GM19438 (cell line): ENCODE measurements around the gene PRAMEF10.
"Not testable (repeated sequence)": the region's sequence is repeated elsewhere in the genome, so short reads cannot be mapped to it uniquely, and the experiment has no call there.

Experiments used
- ATAC-seq: cut with Tn5 transposase; IDR thresholded peaks from one replicate; pipeline ENCODE4 v1.9.1; 2021; ENCODE audit warnings: low read depth; ENCODE audit not compliant: unreplicated experiment

Gene PRAMEF10, protein sequence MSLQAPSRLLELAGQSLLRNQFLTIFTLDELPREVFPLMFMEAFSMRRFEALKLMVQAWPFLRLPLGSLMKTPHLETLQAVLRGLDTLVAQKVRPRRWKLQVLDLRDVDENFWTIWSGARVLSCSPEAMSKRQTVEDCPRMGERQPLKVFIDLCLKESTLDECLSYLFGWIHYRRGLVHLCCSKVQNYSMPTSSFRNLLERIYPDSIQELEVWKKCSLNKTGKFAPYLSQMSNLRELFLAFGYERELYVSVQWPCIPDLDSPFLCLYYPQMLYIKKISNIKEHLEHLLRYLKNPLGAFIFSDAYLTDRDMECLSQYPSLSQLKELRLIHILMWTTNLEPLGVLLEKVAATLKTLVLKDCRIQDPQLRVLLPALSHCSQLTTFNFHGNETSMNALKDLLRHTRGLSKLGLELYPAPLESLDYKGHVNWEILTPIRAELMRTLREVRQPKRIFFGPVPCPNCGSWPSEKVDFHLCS

DNA sequence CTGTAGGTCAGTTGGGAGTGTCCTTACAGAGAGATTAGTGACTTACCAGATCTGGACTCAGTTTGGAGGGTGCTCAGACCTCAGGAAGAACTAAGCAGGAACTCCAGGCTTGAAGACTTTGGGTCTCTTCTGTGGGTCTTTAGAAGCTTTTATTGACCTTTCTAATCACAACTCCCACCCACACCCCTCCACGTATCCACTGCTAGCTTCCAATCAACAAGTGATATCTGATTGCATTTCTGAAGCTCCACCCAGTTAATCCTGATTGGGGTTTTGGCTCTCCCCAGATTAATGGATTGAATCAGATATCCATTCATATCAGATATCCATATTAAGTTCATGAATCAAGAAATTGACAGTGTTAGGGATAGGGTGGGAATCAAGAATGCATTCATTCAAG, at the start of gene PRAMEF10:
PRAMEF10 (minus strand) TSS at position 101 of the 400 bp plus-strand sequence. CDS start 2,423 bp downstream, outside the sequence.
- not testable (repeated sequence) for ATAC-seq

DNA sequence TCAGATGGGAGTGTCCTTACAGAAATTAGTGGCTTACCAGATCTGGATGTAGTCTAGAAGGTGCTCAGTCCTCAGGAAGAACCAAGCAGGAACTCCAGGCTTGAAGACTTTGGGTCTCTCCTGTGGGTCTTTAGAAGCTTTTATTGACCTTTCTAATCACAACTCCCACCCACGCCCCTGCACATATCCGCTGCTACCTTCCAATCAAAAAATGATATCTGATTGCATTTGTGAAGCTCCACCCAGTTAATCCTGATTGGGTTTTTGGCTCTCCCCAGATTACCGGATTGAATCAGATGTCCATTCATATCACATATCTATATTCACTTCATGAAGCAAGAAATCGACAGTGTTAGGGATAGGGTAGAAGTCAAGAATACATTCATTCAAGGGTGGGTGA, 49.4 kb upstream of the PRAMEF10 start, which contains the start of gene PRAMEF6:
PRAMEF6 (minus strand) TSS at position 101 of the 400 bp plus-strand sequence. CDS start 5,062 bp downstream, outside the sequence.
- ATAC-seq: not testable (repeated sequence)

DNA sequence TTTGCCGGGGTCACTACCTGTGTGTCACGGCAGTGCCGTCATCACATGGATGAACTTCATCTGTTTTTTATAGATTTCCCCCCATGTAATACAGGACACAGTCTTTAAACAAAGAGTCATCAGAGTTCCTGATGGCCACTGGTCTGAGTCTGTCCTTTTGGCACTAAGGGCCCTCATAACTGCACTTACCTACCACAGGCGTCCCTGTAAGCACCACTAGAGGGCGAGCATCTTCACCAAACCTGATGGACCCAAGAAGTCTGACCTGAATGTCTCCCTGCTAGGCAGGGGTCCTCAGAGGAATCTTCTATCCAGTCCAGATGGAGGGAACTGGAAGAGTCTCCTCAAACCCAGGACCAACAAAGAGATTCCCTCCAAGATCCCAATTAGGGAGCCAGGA, 26.3 kb upstream of the PRAMEF10 start:
- not testable (repeated sequence) for ATAC-seq

DNA sequence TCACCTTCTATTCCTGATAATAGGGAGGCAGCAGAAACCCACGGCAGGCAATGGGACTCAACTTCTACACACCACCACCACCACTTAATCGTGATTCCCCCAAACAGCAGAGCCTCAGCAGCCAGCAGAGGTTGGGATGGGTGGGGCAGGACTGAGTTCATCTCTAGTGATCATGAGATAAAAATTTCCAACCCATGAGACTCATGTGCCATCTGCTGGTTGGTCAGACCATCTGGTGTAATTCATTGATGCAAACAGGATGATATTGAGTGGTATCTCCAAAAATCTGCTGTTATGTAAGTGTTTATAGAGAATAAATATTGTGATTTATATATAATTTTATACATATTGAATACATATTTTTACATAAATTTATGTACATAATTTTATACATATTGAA, 23.7 kb upstream of the PRAMEF10 start:
- ATAC-seq: not testable (repeated sequence)

DNA sequence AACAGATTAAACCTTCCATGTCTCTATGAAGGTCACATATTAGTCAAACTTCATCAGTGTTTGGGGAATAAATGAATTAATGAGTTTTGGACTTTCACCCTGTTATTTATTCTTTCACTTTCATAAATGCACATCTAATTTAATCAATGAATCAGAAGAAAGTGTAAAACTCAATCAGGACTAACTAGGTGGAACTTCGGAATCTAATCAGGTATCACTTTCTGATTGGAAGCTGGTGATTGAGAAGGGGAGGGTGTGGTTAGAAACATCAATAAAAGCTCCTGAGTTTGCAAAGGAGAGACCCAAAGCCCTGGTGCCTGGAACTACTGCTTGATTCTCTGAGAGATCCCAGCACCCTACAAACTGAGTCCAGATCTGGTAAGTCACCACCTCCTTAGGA, 18.2 kb upstream of the PRAMEF10 start, which contains the start of gene PRAMEF7:
PRAMEF7 (plus strand) TSS at position 301 of the 400 bp plus-strand sequence. CDS start 1,083 bp downstream, outside the sequence.
- ATAC-seq: not testable (repeated sequence)

DNA sequence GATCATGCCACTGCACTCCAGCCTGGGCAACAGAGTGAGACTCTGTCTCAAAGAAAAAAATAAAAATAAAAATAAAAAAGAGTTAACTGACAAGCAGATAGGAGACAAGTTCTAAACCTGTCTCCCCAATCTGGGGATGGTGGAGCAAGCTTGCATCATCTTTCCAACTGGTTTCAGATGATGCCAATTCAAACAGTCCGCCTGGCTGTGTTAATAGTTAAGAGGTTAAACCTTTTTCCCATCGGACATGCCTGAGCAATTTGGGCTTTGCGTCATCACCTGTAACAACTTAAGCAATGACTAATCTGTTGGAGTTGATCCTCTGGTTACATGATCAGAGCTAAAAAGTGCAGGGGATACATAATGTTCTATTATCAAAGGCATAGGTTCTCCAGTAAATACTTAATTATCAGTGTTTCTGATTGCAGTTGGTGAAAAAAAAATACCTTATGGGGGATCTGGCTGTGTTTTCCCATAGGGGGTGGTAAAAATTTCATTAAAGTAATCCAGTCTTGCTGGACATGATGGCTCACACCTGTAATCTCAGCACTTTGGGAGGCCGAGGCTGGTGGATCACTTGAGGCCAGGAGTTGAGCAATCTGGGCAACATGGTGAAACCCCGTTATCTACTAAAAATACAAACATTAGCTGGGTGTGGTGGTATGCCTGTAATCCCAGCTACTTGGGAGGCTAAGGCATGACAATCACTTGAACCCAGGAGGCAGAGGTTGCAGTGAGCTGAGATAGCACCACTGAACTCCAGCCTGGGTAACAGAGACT, 5.9 kb upstream of the PRAMEF10 start:
- not testable (repeated sequence) for ATAC-seq

DNA sequence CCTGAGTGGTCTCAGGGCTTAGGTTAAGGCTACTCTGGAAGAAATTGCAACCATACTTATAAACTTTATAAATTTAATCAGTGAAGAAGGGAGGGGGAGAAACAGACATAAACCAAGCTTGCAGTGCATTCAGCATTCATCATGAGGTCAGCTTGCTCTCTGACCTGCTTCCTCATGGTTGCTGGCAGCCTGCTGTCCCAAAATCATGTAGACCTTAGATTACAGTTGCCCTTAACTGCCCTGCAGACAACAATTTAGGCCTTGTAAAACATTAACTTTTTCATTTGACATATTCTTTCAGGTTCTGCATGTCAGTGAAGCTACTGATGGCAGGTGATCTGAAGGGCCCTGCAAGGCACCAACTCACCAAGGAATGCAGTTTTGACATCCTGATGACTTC, 1.1 kb upstream of the PRAMEF10 start:
- ATAC-seq: not testable (repeated sequence)

DNA sequence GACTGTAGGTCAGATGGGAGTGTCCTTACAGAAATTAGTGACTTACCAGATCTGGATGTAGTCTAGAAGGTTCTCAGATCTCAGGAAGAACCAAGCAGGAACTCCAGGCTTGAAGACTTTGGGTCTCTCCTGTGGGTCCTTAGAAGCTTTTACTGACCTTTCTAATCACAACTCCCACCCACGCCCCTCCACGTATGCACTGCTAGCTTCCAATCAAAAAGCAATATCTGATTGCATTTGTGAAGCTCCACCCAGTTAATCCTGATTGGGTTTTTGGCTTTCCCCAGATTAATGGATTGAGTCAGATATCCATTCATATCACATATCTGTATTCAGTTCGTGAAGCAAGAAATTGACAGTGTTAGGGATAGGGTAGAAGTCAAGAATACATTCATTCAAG, 12.0 kb downstream of the PRAMEF10 start, which contains the start of gene PRAMEF4:
PRAMEF4 (minus strand) TSS at position 101 of the 400 bp plus-strand sequence. CDS start 2,807 bp downstream, outside the sequence.
- not testable (repeated sequence) for ATAC-seq

DNA sequence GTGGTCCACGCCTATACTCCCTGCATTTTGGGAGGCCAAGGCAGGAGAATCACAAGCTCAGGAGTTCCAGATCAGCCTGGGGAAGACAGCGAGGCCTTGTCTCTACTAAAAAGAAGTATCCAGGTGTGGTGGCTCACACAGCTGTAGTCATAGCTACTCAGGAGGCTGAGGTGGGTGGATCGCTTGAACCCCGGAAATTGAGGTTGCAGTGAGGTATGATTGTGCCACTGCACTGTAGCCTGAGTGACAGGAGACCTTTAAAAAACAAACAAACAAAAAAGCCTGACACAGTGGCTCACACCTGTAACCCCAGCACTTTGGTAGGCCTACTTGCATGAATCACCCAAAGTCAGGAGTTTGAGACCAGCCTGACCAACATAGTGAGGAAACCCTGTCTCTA, 19.6 kb downstream of the PRAMEF10 start:
- ATAC-seq: not testable (repeated sequence)

DNA sequence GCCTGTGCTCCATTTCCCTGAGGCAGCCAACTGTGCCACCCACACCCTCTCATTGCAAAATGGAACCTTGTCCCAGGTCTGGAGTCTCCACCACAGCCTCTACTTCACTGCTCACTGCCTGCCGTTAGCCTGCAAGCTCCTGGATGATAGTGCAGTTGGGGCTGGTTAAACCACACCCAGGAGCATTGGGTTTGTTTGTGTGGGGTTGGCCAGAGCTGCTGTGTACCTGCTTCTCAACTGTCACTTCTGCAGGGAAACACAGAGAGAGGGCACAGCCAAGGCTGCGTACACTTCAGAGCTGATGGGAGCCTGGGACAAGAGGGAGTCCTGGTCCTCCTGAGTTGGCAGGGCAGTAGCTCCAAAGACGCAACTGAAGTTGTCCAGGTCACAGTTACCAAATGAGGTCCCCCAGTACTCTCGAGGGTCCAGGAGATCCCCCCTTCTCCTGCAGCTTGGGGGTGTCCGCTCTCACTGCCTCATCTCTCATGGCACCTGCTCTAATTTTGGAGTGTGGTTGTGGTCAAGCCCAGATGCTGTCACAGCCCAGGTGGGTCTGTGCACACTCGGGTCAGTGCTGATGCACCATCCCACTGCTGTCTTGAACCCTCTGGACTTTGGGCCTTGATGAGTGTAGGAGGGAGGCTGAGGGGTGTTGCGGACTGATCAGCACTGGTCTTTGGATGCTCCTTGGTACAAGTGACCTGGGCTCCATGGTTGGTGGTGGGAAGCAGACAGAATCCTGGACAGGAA, 34.8 kb downstream of the PRAMEF10 start:
- ATAC-seq: not testable (repeated sequence)

DNA sequence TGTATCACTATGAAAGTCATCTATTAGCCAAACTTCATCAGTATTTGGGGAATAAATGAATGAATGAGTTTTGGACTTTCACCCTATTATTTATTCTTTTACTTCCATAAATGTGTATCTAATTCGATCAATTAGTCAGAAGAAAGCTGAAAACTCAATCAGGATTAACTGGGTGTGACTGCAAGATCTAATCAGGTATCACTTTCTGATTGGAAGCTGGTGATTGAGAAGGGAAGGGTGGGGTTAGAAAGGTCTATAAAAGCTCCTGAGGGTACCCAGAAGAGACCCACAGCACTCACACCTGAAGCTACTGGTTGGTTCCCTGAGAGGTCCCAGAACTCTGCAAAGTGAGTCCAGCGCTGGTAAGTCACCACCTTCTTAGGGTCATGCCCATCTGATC, 41.3 kb downstream of the PRAMEF10 start, which contains the start of gene PRAMEF2:
PRAMEF2 (plus strand) TSS at position 301 of the 400 bp plus-strand sequence. CDS start 1,924 bp downstream, outside the sequence.
- ATAC-seq: not testable (repeated sequence)

DNA sequence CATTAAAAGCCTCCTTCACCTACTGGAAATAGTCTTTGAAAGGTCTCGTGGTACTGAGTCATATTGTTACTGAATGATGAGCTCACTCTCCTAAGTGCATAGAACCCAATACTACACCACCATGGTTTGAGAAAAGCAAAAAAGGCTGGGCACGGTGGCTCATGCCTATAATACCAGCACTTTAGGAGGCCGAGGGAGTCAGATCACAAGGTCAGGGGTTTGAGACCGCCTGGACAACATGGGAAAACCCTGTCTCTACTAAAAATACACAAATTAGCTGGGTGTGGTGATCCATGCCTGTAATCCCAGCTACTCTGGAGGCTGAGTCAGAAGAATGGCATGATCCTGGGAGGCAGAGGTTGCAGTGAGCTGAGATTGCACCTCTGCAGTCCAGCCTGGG, 46.3 kb downstream of the PRAMEF10 start:
- no peak for ATAC-seq

DNA sequence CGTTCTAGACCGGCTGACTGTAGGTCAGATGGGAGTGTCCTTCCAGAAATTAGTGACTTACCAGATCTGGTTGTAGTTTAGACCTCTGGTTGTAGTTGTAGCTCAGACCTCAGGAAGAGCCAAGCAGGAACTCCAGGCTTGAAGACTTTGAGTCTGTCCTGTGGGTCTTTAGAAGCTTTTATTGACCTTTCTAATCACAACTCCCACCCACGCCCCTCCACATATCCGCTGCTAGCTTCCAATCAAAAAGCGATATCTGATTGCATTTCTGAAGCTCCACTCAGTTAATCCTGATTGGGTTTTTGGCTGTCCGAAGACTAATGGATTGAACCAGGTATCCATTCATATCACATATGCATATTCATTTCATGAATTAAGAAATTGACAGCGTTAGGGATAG, 49.5 kb downstream of the PRAMEF10 start, which contains the start of gene HNRNPCL1:
HNRNPCL1 (minus strand) TSS at position 101 of the 400 bp plus-strand sequence. CDS start 431 bp downstream, outside the sequence.
- ATAC-seq: not testable (repeated sequence)
